ENCODE results near the gene ADAMTS2.

ADAMTS2 gene

GRCh38 chr5:179279347-179280094 is 65.7 kb downstream of the ADAMTS2 start:
- H3K4me3 ChIP-seq (ENCODE audit: control insufficient read depth in 1 of 7, extremely low read depth in 1 of 7, insufficient read depth in 4 of 7, low read depth in 2 of 7, low read length in 6 of 7): no peak overlapping the region
- 94% methylated on average over 12 of the region's 14 CpGs for WGBS (ENCODE audit: insufficient coverage)
- H3K9me3 ChIP-seq (ENCODE audit: control extremely low read depth in 1 of 5, control insufficient read depth in 4 of 5, insufficient read depth in 2 of 5, low read depth in 1 of 5, low read length in 4 of 5): peaks cover 0 to 4% (median 0%) of the 10 kb centered on the region in 5 experiments
- H3K4me1 ChIP-seq (ENCODE audit: control extremely low read depth in 1 of 4, control insufficient read depth in 4 of 4, insufficient read depth in 4 of 4, low read length in 3 of 4): peaks cover 0 to 2% (median 0%) of the 10 kb centered on the region in 4 experiments
- H3K27ac ChIP-seq (ENCODE audit: insufficient read depth in 1 of 2, low read depth in 1 of 2, low read length in 2 of 2, poor library complexity in 1 of 2, severe bottlenecking in 2 of 2): no peak overlapping the region
- POLR2A ChIA-PET: no interaction called here
- CTCF ChIA-PET: interaction anchor here (1.0 kb wide), 1 partner anchor 12 kb away, joined by 3 read pairs; no protein-coding TSS in a partner anchor
- DNase-seq: no peak
- no peaks in the 10 kb centered on the region for H3K27me3 ChIP-seq (replicated peaks in 2 of 5; ENCODE audit: control insufficient read depth in 4 of 5, insufficient read depth in 5 of 5, low read length in 4 of 5)
- no peaks in the 10 kb centered on the region for H3K36me3 ChIP-seq (ENCODE audit: control insufficient read depth in 4 of 4, insufficient read depth in 4 of 4, low read length in 3 of 4)

- no peak for DNase-seq
- Histone ChIP-seq H3K4me1 (ENCODE audit: control extremely low read depth in 1 of 4, control insufficient read depth in 4 of 4, insufficient read depth in 4 of 4, low read length in 3 of 4) (peaks cover 0 to 2% (median 0%) of the 10 kb centered on the region in 4 experiments), H3K9me3 (ENCODE audit: control extremely low read depth in 1 of 5, control insufficient read depth in 4 of 5, insufficient read depth in 2 of 5, low read depth in 1 of 5, low read length in 4 of 5) (peaks cover 0 to 4% (median 0%) of the 10 kb centered on the region in 5 experiments), H3K36me3 (ENCODE audit: control insufficient read depth in 4 of 4, insufficient read depth in 4 of 4, low read length in 3 of 4) (no peaks in the 10 kb centered on the region), H3K27me3 (replicated peaks in 2 of 5; ENCODE audit: control insufficient read depth in 4 of 5, insufficient read depth in 5 of 5, low read length in 4 of 5) (no peaks in the 10 kb centered on the region), H3K4me3 (ENCODE audit: control insufficient read depth in 1 of 7, extremely low read depth in 1 of 7, insufficient read depth in 4 of 7, low read depth in 2 of 7, low read length in 6 of 7) (no peak overlapping the region), H3K27ac (ENCODE audit: insufficient read depth in 1 of 2, low read depth in 1 of 2, low read length in 2 of 2, poor library complexity in 1 of 2, severe bottlenecking in 2 of 2) (no peak overlapping the region)
- ChIA-PET CTCF (no interaction called here), POLR2A (no interaction called here)
- 83% methylated on average over 2 of the region's 5 CpGs for WGBS (ENCODE audit: insufficient coverage)
These were observed 66.7 kb downstream of the ADAMTS2 start for GRCh38 chr5:179278546-179278945.

GRCh38 chr5:179278119-179278518 is 67.1 kb downstream of the ADAMTS2 start:
- WGBS (ENCODE audit: insufficient coverage): 60% methylated on average over 1 of the region's 10 CpGs
- DNase-seq: peak in 1 of 3 donors; percentile 5
- H3K9me3 ChIP-seq (ENCODE audit: control extremely low read depth in 1 of 5, control insufficient read depth in 4 of 5, insufficient read depth in 2 of 5, low read depth in 1 of 5, low read length in 4 of 5): peaks cover 0 to 4% (median 0%) of the 10 kb centered on the region in 5 experiments
- POLR2A ChIA-PET: no interaction called here
- H3K27ac ChIP-seq (ENCODE audit: insufficient read depth in 1 of 2, low read depth in 1 of 2, low read length in 2 of 2, poor library complexity in 1 of 2, severe bottlenecking in 2 of 2): no peak overlapping the region
- H3K4me3 ChIP-seq (ENCODE audit: control insufficient read depth in 1 of 7, extremely low read depth in 1 of 7, insufficient read depth in 4 of 7, low read depth in 2 of 7, low read length in 6 of 7): no peak overlapping the region
- CTCF ChIA-PET: no interaction called here
- H3K4me1 ChIP-seq (ENCODE audit: control extremely low read depth in 1 of 4, control insufficient read depth in 4 of 4, insufficient read depth in 4 of 4, low read length in 3 of 4): peaks cover 0 to 2% (median 0%) of the 10 kb centered on the region in 4 experiments
- H3K27me3 ChIP-seq (replicated peaks in 2 of 5; ENCODE audit: control insufficient read depth in 4 of 5, insufficient read depth in 5 of 5, low read length in 4 of 5): no peaks in the 10 kb centered on the region
- H3K36me3 ChIP-seq (ENCODE audit: control insufficient read depth in 4 of 4, insufficient read depth in 4 of 4, low read length in 3 of 4): no peaks in the 10 kb centered on the region

GRCh38 chr5:179276838-179277395 is 68.3 kb downstream of the ADAMTS2 start:
- Histone ChIP-seq H3K36me3 (ENCODE audit: control insufficient read depth in 4 of 4, insufficient read depth in 4 of 4, low read length in 3 of 4) (no peaks in the 10 kb centered on the region), H3K27ac (ENCODE audit: insufficient read depth in 1 of 2, low read depth in 1 of 2, low read length in 2 of 2, poor library complexity in 1 of 2, severe bottlenecking in 2 of 2) (no peak overlapping the region), H3K4me1 (ENCODE audit: control extremely low read depth in 1 of 4, control insufficient read depth in 4 of 4, insufficient read depth in 4 of 4, low read length in 3 of 4) (peaks cover 0 to 2% (median 0%) of the 10 kb centered on the region in 4 experiments), H3K9me3 (ENCODE audit: control extremely low read depth in 1 of 5, control insufficient read depth in 4 of 5, insufficient read depth in 2 of 5, low read depth in 1 of 5, low read length in 4 of 5) (no peaks in the 10 kb centered on the region), H3K4me3 (ENCODE audit: control insufficient read depth in 1 of 7, extremely low read depth in 1 of 7, insufficient read depth in 4 of 7, low read depth in 2 of 7, low read length in 6 of 7) (no peak overlapping the region), H3K27me3 (replicated peaks in 2 of 5; ENCODE audit: control insufficient read depth in 4 of 5, insufficient read depth in 5 of 5, low read length in 4 of 5) (no peaks in the 10 kb centered on the region)
- DNase-seq: no peak
- CTCF ChIA-PET: no interaction called here
- POLR2A ChIA-PET: no interaction called here
- WGBS (ENCODE audit: insufficient coverage): 94% methylated on average over 14 of the region's 17 CpGs

GRCh38 chr5:179275941-179276837 is 69.1 kb downstream of the ADAMTS2 start:
- H3K27me3 ChIP-seq (replicated peaks in 2 of 5; ENCODE audit: control insufficient read depth in 4 of 5, insufficient read depth in 5 of 5, low read length in 4 of 5): no peaks in the 10 kb centered on the region
- CTCF ChIA-PET: no interaction called here
- H3K4me3 ChIP-seq (ENCODE audit: control insufficient read depth in 1 of 7, extremely low read depth in 1 of 7, insufficient read depth in 4 of 7, low read depth in 2 of 7, low read length in 6 of 7): no peak overlapping the region
- POLR2A ChIA-PET: no interaction called here
- DNase-seq: no peak
- peaks cover 0 to 2% (median 0%) of the 10 kb centered on the region in 4 experiments for H3K4me1 ChIP-seq (ENCODE audit: control extremely low read depth in 1 of 4, control insufficient read depth in 4 of 4, insufficient read depth in 4 of 4, low read length in 3 of 4)
- WGBS (ENCODE audit: insufficient coverage): 96% methylated on average over 23 of the region's 23 CpGs
- no peaks in the 10 kb centered on the region for H3K9me3 ChIP-seq (ENCODE audit: control extremely low read depth in 1 of 5, control insufficient read depth in 4 of 5, insufficient read depth in 2 of 5, low read depth in 1 of 5, low read length in 4 of 5)
- H3K36me3 ChIP-seq (ENCODE audit: control insufficient read depth in 4 of 4, insufficient read depth in 4 of 4, low read length in 3 of 4): no peaks in the 10 kb centered on the region
- H3K27ac ChIP-seq (ENCODE audit: insufficient read depth in 1 of 2, low read depth in 1 of 2, low read length in 2 of 2, poor library complexity in 1 of 2, severe bottlenecking in 2 of 2): no peak overlapping the region

- Histone ChIP-seq H3K27ac (ENCODE audit: insufficient read depth in 1 of 2, low read depth in 1 of 2, low read length in 2 of 2, poor library complexity in 1 of 2, severe bottlenecking in 2 of 2) (no peak overlapping the region), H3K27me3 (replicated peaks in 2 of 5; ENCODE audit: control insufficient read depth in 4 of 5, insufficient read depth in 5 of 5, low read length in 4 of 5) (no peaks in the 10 kb centered on the region), H3K4me1 (ENCODE audit: control extremely low read depth in 1 of 4, control insufficient read depth in 4 of 4, insufficient read depth in 4 of 4, low read length in 3 of 4) (peaks cover 0 to 2% (median 0%) of the 10 kb centered on the region in 4 experiments), H3K4me3 (ENCODE audit: control insufficient read depth in 1 of 7, extremely low read depth in 1 of 7, insufficient read depth in 4 of 7, low read depth in 2 of 7, low read length in 6 of 7) (no peak overlapping the region), H3K36me3 (ENCODE audit: control insufficient read depth in 4 of 4, insufficient read depth in 4 of 4, low read length in 3 of 4) (no peaks in the 10 kb centered on the region), H3K9me3 (ENCODE audit: control extremely low read depth in 1 of 5, control insufficient read depth in 4 of 5, insufficient read depth in 2 of 5, low read depth in 1 of 5, low read length in 4 of 5) (no peaks in the 10 kb centered on the region)
- 93% methylated on average over 12 of the region's 15 CpGs for WGBS (ENCODE audit: insufficient coverage)
- CTCF ChIA-PET: no interaction called here
- POLR2A ChIA-PET: no interaction called here
- no peak for DNase-seq
These were observed 69.8 kb downstream of the ADAMTS2 start for GRCh38 chr5:179275381-179275878.

All from common myeloid progenitor, CD34-positive (primary cell).